WERI-Rb-1 (cell line): Measurements from ENCODE around the gene MAP1LC3B2.

Experiments
- DNase-seq: peaks from one replicate; pipeline ENCODE4 v3.0.0-alpha.2; 2020
- H3K27ac ChIP-seq: fragments of 250-450 bp; sonication (Bioruptor Pico); 2 replicates; pipeline ENCODE4 v1.5.1; 2020; ENCODE audit warnings: mild to moderate bottlenecking, moderate library complexity
- H3K27me3 ChIP-seq: fragments of 250-450 bp; sonication (Bioruptor Pico); 2 replicates; pipeline ENCODE4 v1.5.1; 2021; ENCODE audit warnings: mild to moderate bottlenecking, low read depth, moderate library complexity; ENCODE audit not compliant: insufficient read depth, severe bottlenecking
- H3K36me3 ChIP-seq: fragments of 250-450 bp; sonication (Bioruptor Pico); 2 replicates; pipeline ENCODE4 v1.5.1; 2020; ENCODE audit warnings: mild to moderate bottlenecking, moderate library complexity
- H3K4me3 ChIP-seq: 2 replicates; pipeline ENCODE4 v1.5.1; 2011; ENCODE audit warnings: low read depth, mild to moderate bottlenecking, control low read depth, low read length
- H3K9me3 ChIP-seq: fragments of 250-450 bp; sonication (Bioruptor Pico); 2 replicates; pipeline ENCODE4 v1.5.1; 2021; ENCODE audit warnings: mild to moderate bottlenecking, moderate library complexity; ENCODE audit not compliant: severe bottlenecking
- CTCF ChIP-seq: IDR thresholded peaks from 2 replicates; pipeline ENCODE4 v1.5.1; 2011; ENCODE audit warnings: low read depth, mild to moderate bottlenecking, control low read depth, inconsistent platforms, low read length

MAP1LC3B2 gene

GRCh38 chr12:116613256-116613655, 54.1 kb downstream of the MAP1LC3B2 start:
- no peak for DNase-seq
- H3K9me3 ChIP-seq, result no peaks in the 10 kb centered on the region
- no peak for TF ChIP-seq CTCF
- H3K36me3 ChIP-seq, result no peaks in the 10 kb centered on the region
- no peak overlapping the region for H3K27ac ChIP-seq
- H3K4me3 ChIP-seq, result no peak overlapping the region
- H3K27me3 ChIP-seq, result no peaks in the 10 kb centered on the region

GRCh38 chr12:116614194-116614915, 55.2 kb downstream of the MAP1LC3B2 start:
- H3K4me3 ChIP-seq, result no peak overlapping the region

GRCh38 chr12:116615141-116615861, 56.1 kb downstream of the MAP1LC3B2 start:
- no peaks in the 10 kb centered on the region for H3K9me3 ChIP-seq
- H3K4me3 ChIP-seq, result no peak overlapping the region
- no peak for TF ChIP-seq CTCF
- H3K36me3 ChIP-seq, result no peaks in the 10 kb centered on the region
- no peak overlapping the region for H3K27ac ChIP-seq
- H3K27me3 ChIP-seq, result no peaks in the 10 kb centered on the region
- no peak for DNase-seq

More at GRCh38 chr12:116614194-116614915, 55.2 kb downstream of the MAP1LC3B2 start:
- no peaks in the 10 kb centered on the region for H3K9me3 ChIP-seq
- H3K27me3 ChIP-seq, result no peaks in the 10 kb centered on the region
- H3K36me3 ChIP-seq, result no peaks in the 10 kb centered on the region
- TF ChIP-seq CTCF, result no peak
- no peak overlapping the region for H3K27ac ChIP-seq
- DNase-seq, result no peak

- DNase-seq, result no peak
Observed at GRCh38 chr12:116616536-116617248, 57.5 kb downstream of the MAP1LC3B2 start.

GRCh38 chr12:116619246-116619645, 60.1 kb downstream of the MAP1LC3B2 start:
- TF ChIP-seq CTCF, result no peak
- no peak overlapping the region for H3K4me3 ChIP-seq
- H3K27me3 ChIP-seq, result no peaks in the 10 kb centered on the region
- DNase-seq, result no peak
- no peaks in the 10 kb centered on the region for H3K36me3 ChIP-seq
- H3K9me3 ChIP-seq, result peaks cover 12% of the 10 kb centered on the region
- no peak overlapping the region for H3K27ac ChIP-seq

More at GRCh38 chr12:116616536-116617248, 57.5 kb downstream of the MAP1LC3B2 start:
- Histone ChIP-seq H3K9me3 (no peaks in the 10 kb centered on the region), H3K4me3 (no peak overlapping the region), H3K27ac (no peak overlapping the region), H3K27me3 (no peaks in the 10 kb centered on the region), H3K36me3 (no peaks in the 10 kb centered on the region)
- TF ChIP-seq CTCF, result no peak
